ENCODE measurements around the gene TWIST1.

Gene TWIST1

GRCh38 chr7:19113002-19113350, 4.5 kb downstream of the TWIST1 start:
- no peak for DNase-seq (ENCODE audit: low read depth)

GRCh38 chr7:19112274-19113001, 5.0 kb downstream of the TWIST1 start:
- peak; percentile 61 for DNase-seq (ENCODE audit: low read depth)

- no peak for DNase-seq (ENCODE audit: low read depth)
These were observed 5.8 kb downstream of the TWIST1 start for GRCh38 chr7:19111474-19112273.

DNA sequence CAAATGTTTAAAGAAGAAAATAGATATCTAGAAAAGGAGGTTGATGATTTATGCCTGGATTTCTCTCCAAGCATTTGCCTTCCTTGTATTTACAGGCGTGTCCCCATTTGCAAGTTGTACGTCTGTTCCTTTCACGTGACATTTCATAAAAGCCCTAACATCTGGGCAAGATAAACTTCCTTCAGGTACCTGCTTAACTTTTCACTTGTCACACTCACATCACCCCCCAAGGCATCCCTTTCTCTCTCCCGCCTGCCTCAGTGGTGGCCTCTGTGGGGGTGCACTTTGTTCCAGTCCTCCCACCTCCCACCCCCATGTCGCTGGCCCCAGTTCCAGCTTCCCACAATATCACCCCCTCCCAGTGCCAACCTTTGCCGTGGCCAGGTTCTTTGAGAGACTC, 6.7 kb downstream of the TWIST1 start:
- DNase-seq (ENCODE audit: low read depth), result no peak

GRCh38 chr7:19110026-19110730, 7.3 kb downstream of the TWIST1 start:
- no peak for DNase-seq (ENCODE audit: low read depth)

GRCh38 chr7:19109000-19109946, 8.2 kb downstream of the TWIST1 start:
- DNase-seq (ENCODE audit: low read depth), result no peak

DNA sequence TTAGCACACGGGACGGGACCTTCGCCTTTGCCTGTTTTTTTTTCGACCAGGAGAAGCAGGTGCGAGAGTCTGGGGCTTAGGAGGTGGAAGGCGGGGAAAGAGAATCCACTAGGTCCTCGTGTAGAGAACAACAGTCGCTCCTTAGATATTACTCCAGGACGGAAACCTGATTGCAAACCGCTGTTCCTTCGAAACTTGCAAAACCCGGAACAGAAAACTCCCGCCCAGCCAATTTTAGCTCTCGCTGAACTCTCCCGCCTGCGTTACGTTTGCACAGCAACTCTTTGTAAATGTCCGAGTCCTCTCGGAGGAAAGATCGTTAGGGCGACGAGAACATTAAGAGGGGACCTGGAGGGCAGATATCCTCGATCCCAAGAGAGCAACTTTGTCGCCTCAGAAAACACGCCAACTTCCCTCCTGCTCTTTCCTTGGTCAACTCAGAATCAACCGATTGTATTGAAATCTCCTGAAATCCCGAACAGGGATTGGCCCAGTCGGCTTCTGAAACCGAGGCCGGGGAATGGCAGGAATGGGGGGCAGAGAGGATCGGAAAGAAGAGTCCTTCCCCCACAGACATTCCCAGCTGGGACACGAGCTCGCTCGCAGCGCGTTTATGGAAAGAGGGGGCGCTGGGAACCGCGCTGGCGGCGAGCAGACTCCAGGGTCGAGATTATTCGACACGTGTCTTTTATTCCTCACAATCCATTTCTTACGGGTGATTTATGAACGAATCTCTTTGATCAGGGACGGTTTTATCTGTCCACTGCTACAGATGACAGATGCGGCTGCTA, 9.9 kb downstream of the TWIST1 start:
- DNase-seq (ENCODE audit: low read depth), result peak; percentile 78

GRCh38 chr7:19107081-19107355, 10.4 kb downstream of the TWIST1 start:
- no peak for DNase-seq (ENCODE audit: low read depth)

- DNase-seq (ENCODE audit: low read depth), result no peak
These were observed 11.0 kb downstream of the TWIST1 start for GRCh38 chr7:19106241-19107080.

- no peak for DNase-seq (ENCODE audit: low read depth)
These were observed 11.9 kb downstream of the TWIST1 start for GRCh38 chr7:19105546-19105945.

DNA sequence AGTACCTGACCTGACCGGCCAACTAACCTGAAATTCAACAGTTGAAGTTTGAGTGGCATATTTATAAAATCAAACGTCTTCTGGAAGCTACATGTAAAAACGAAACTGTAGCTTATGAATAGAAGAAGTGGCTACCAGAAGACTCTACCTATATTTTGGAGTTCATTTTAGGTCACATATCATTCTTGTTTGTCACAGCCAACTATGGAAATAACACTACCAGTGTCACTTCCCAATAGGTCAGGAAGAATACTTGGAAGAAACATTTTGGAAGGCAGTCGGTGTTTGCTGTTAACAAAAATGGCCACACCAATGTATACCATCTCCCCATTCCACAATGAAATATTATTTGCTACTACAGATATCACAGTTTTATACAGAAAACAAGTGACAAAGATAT, 12.6 kb downstream of the TWIST1 start:
- no peak for DNase-seq (ENCODE audit: low read depth)

DNA sequence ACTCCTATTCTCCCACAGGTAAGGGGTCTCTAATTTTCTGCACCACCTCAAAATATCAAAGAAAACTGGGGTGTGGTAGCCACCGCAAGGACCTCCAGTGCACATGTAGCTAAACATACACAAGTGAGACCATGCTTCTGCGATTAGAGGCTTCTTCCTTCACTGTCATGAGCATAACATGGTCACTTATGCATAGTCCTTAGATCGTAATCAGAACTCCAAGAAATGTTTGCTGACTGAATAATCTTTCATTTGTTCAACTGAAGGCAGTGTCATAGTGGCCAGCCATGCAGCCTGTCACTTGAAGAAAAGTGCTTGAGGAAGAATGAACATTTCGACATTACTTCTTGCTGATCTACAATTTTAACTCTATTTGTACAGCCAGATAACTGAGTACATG, 14.6 kb downstream of the TWIST1 start:
- no peak for DNase-seq (ENCODE audit: low read depth)

- DNase-seq (ENCODE audit: low read depth), result no peak
These were observed 15.5 kb downstream of the TWIST1 start for GRCh38 chr7:19101909-19102308.

- DNase-seq (ENCODE audit: low read depth), result no peak
These were observed 16.0 kb downstream of the TWIST1 start for GRCh38 chr7:19101472-19101871.

GRCh38 chr7:19099924-19100323, 17.5 kb downstream of the TWIST1 start:
- no peak for DNase-seq (ENCODE audit: low read depth)

- no peak for DNase-seq (ENCODE audit: low read depth)
These were observed 18.2 kb downstream of the TWIST1 start for GRCh38 chr7:19099194-19099593.

- no peak for DNase-seq (ENCODE audit: low read depth)
These were observed 18.9 kb downstream of the TWIST1 start for GRCh38 chr7:19098510-19098909.

- DNase-seq (ENCODE audit: low read depth), result no peak
These were observed 20.0 kb downstream of the TWIST1 start for GRCh38 chr7:19097165-19098055.

GRCh38 chr7:19095353-19095860, 22.0 kb downstream of the TWIST1 start:
- no peak for DNase-seq (ENCODE audit: low read depth)

All from amniotic epithelial cell (primary cell).